Ovary (tissue), 3 donors: ENCODE data around the gene TSPEAR.

Experiments
- CTCF ChIP-seq, 3 donors: fragments of 450-650 bp in 2 of 3; fragments of 200-600 bp in 1 of 3; IDR thresholded peaks; one replicate each; pipeline versions ENCODE4 v1.5.1 to v1.8.0; 2016 to 2022; ENCODE audit warnings: antibody characterized with exemption in 3 of 3, mild to moderate bottlenecking in 1 of 3
- POLR2A ChIP-seq: fragments of 450-650 bp; IDR thresholded peaks from one replicate; pipeline ENCODE4 v1.6.1; 2017; ENCODE audit warnings: antibody characterized with exemption, mild to moderate bottlenecking, moderate library complexity
- donor health status: DM: no; HTN: no; CAD: no.

GRCh38 chr21:44555200-44555875 is 156.0 kb downstream of the TSPEAR start:
- TF ChIP-seq POLR2A, result no peak
- TF ChIP-seq CTCF (IDR thresholded peaks at IDR 0.05), result no peak
